GM19395 (cell line): ENCODE measurements around the gene GALNT2.

Experiments used
- ATAC-seq: cut with Tn5 transposase; IDR thresholded peaks from one replicate; pipeline ENCODE4 v1.9.1; 2021; ENCODE audit warnings: mild to moderate bottlenecking, moderate library complexity; ENCODE audit not compliant: unreplicated experiment

The GALNT2 gene

DNA sequence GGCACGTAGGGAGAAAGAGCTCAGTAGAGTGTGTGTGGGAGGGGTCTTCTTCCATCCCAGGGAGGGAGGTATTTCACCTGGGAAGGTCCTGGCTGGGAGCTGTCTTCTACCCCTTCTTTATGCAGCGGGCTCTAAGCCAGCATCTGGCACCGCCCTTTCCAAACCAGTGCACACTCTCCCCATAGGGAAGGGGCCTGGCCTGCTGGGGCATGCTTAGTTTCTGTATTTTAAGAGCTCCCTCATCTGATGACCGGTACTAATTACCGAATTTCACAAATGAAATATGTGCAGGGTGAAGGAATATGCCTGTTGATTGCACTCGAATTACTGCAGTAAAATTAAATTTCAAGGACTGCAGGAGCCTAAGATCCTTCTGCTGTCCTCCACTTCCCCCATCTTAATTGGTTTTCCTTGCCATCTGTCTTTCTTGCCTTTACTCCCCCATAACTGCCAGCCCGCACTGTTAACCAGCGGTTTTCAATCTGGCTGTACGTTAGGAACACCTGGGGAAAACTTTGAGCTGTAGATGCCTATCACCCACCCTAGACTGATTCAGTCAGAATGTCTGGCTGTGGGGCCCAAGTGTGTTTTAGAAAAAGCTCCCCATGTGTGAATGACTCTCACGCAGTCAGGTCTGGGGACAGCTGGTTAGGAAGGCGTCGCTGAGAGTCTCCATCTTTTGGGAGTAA lies 20.1 kb downstream of the GALNT2 start:
- ATAC-seq: no peak

DNA sequence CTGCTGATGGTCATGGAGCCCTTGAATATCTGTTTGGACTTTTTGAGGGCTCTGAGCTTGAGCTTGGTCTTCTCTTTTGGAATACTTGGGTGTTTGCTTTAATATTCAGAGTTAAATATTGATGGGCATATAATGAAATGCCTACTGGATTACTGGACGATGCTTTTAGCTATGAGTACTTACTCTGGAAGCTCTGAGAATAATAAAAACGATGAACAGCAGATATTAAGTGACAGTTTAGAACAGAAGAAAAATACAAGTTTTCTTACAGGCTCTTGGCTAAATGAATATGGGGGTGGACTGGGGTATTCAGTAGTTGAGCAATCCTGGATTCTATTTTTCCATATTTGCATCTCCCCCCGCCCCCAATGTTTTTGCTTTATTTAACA lies 20.7 kb downstream of the GALNT2 start:
- no peak for ATAC-seq

DNA sequence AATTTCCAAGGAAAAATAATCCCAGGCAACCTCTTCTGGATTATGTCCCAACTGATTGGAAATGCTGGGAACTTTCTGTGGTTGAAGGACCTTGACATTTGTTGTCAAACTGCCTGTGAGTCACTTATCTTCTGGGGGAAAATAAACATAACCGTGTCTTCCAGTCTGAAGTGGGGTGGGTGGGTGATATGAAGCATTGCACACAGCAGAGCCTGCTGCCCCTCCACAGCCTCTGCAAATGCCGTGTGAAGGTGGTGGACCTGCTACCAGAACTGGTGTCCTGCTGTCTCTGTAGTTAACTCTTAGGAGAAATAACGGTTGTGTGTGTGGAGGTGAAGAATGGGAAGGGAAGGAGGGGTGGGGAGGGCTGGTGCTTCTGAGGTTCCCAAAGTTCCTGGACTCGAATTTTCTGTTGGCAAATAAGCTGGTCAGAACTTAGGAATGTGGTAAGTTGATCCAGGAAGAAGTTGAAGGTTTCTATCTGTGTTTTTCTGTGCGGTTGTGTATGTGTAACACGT lies 23.2 kb downstream of the GALNT2 start:
- ATAC-seq: no peak

DNA sequence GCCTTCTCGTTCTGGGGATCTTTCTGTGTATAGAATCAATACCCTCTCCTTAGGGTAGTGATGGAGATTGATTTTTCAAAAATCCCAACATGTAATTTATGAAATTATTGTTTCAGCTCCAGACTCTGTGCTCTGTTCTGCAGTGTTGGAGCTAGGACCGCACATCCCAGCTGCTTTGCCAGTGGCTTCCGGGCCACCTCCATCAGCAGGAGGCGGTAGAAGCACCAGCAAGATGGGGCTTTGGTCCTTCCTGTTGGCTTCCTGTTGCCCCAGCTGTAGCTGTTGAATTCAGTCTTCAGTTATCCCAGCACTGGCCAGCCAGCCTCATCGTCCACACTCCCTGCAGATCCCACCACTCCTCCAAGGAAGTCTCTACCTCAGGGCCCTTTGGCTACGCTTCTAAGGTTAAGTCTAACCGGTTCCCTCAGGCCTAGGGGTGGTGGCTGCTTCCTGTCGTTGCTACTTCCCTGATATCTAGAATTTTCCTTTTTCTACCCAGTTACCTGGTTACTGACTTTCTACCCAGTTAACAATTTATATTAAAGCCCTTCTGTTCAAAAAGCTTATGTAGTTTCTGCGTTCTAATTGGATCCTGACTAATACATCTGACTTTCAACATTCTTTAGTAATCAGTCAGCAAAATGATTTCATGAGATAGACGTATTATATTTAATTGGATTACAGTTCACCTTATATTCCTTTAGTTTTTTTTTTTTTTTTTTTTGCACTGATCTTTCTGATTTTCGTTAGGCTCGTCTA lies 24.6 kb downstream of the GALNT2 start:
- no peak for ATAC-seq

DNA sequence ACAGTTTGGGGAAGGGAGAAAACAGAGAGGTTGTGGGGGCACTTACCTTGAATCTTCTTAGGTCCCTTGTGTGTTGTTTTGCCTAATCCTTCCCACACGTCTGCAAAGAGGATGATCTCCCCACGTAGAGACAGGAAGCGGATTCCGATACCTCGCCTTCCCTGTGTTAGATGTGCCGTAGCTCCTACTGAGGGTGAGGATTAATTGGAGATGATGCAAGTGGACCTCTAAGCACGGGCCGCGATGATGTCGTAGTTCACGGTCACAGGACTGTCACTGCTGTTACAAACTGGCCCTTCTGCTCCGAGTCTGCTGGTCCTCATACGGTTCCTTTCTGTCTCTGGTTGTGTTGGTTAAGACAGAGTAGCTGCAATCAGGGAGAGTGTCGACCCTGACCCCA lies 27.7 kb downstream of the GALNT2 start:
- ATAC-seq: no peak

DNA sequence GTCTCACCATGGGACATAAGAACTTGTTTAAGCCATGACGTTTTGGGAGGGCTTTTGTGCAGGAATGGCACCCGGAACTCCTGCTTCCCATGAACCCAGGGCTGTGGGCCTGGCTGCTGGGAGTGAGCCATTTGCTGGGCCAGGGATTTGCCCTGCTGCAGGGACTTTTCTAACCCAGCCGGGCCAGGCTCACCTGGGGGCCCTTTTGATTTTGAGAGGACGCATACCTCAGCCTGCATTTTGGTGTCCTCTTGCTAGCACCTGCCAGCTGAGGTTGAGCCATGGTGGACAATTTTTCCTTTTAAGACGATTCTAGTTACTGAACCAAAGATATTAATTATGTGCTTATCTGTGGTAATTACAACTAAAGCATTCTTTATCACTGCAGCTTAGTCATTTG lies 28.9 kb downstream of the GALNT2 start:
- no peak for ATAC-seq

DNA sequence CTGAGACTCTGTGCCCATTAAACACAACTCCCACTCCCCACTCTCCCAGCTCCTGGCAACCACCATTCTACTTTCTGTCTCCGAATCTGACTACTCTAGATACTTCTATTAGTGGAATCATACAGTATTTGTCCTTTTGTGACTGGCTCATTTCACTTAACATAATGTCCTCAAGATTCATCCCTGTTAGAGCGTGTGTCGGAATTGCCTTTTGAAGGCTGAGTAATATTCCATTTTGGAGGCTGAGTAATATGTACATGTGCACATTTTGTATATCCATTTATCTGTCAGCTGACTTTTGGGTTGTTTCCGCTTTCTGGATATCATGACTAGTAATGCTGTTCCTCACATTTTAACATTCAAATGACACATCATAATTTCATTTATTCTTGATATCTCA lies 30.3 kb downstream of the GALNT2 start:
- ATAC-seq: no peak

DNA sequence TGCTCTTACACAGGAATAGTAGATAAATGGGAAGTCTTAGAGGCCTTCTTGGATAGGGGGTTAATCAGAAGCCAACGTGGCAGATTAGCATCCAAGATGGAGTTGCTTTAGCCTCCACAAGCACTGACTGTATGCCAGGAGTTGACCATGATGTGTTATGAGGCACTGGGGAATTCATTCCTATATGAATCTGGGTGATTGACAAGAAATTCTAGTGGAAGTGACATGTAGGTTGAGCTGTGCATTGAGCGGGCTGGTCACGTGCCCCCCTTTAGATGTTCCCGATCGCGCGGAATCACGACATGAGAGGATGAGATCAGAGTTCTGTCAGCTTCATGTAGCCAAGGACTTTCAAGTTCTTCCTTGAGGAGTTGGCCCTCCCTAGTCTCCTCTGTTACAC lies 31.7 kb downstream of the GALNT2 start:
- ATAC-seq: no peak

DNA sequence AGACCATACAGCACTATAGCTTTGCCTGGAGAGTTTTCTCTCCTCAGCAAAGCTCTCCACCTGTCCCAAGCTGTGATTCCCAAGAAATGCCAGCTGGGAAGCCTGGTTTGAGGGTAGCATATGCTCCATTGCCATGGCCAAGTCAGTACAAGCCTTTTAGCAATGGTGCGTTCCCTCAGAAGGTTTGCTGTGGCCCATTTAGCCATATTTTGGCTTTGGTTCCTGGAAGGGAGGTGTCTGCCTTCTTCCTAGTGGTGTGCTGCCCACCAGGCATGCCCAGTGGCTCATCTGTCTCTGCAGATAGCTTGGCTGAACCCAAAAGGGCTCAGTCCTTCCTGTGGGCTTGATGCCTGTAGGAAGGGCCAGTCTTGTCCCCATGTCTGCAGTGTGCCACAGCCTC lies 32.4 kb downstream of the GALNT2 start:
- ATAC-seq: no peak

DNA sequence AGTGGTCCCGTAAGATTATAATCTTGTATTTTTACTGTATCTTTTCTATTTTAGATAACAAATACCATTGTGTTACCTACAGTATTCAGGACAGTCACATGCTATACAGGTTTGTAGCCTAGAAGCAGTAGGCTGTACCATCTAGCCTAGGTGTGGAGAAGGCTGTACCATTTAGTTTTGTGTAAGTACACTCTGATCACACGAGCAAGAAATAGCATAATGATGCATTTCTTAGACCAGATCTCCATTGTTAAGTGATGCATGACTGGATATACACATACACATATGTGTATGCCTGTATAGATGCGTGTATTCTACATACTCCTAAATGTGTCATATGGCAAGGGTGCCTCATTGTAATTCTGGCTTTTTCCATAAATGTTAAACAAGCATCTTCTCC lies 33.9 kb downstream of the GALNT2 start:
- ATAC-seq: no peak

DNA sequence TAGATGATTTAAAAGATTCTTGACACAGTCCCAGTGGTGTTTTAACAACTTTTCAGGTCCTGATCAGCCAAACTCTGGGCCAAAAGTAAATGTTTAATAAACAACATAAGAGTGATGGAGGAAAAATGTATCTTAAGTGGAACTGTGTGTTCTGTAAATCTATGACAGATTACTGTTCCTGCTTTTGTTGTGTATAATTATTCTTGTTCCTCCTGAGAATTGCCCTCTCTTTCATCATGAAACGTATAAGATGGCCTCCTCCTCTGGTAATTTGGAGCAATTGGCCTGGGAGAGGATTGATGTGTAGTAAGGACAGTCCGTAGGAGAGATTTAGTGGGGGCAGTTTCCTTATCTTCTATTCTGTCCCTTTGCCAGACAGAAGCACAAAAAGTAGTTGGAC lies 34.5 kb downstream of the GALNT2 start:
- no peak for ATAC-seq

DNA sequence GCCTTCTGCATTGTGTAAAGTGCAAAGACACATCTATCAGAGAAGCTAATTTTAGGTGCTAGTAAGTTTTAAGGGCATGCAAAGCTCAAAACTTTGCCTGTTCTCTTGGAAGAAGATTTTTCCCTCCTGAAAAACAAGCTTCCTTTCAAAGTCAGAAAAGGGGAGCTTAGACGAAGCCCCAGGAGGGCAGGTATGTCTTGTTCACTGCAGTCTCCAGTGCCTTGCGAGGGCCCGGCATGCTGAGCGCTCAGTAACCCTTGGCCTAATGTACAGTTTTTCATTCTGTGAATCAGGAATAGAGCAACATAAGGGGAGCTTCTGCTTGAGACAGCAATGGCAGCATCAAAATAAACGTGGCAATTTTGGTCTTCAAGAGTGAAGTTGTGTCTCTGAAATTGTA lies 35.0 kb downstream of the GALNT2 start:
- no peak for ATAC-seq

DNA sequence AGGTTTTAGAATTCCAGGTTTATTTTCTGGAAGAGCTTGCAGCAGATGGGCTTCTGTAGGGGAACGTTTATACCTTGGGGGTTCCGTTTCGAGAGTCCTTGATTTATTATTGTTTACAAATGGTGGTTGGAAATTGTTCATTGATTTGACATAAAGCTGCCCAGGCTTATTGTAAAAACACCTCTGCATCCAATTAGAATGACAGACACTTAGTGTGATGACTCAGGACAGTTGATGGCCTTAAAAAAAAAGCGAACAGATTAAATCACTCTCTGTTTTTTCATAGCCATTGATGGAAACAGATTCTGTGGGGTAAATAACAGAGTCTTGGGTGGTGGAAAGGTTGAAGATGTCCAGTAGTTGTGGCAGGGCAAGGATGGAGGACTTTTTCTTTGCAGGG lies 35.4 kb downstream of the GALNT2 start:
- no peak for ATAC-seq

DNA sequence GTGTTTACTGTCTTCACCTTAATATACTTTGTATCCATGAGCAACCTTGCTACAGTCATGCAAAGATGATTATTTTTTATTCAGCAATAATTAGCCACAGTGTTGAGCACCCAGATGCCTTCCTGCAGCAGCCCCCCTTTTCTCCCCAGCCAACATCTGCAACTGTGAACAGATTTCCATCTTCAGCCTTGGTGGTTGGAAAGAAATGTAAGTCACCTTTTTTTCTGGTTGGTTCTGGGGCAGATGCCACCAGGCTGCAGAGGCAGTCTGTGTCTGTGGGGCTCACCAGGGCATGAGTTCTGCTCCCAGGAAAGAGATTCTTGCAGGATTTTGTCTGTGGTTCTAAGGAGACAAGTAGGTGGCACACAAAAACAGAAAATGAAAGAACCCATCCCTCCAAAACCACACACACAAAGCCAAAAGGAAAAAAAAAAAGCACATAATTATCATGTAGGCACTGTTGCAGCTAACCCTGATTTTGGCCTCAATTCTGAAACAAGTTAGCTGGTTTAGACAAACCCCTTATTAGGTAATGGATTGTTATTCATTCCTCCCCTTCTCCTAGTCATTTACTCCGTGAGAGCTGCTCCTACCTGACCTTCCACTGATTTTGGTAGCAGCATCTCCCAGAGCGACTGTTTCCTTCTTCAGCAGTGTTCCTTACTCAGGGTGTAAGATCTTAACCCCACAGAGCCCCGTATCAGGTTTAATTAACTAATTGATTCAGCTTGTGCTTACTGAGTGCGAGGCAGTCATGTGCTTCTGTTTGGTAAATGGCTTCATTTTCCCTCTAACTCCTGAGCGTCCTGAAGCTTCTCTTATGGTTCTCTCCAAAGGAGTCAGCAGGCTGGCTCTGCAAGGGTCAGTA lies 36.5 kb downstream of the GALNT2 start:
- no peak for ATAC-seq

DNA sequence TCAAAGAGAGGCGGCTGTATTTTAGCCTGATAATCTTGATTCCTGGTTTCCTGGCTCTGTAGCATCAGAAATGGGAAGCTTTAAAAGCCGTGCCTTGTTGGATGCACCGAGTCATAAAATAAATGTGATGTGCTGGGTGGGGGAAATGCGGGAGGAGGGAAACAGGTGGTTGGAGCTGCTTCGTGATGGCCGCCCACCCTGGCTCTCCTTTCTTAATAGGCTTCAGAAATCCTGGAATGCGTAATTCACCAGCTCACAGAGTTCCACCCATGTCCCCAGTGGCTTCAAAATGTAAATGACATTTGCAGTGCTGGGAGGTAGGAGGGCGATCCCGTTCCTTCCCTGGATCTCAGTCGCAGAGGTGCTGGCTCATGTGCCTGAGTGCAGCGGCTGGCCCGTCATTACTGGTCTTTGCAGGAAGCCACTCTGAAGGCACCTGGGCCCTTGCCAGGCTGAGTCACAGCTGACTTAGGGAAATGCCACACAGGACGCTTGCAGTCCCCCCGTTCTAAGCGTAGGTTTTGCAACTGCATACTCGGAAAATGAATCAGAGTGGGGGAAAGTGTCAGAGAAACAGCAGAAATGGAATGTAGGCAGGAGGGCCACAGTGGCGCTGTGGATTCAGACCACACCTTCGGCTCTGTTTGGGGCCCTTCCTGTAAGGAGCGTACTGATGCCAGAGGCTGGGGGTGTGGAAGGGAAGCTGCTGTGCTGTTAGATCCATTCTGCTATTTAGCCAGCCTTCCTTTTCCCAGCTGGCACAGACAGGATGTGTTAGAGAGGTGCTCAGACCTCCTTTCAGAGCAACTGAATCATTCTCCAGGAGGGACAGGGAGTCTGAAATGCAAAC lies 37.6 kb downstream of the GALNT2 start:
- peak; percentile 52 for ATAC-seq

DNA sequence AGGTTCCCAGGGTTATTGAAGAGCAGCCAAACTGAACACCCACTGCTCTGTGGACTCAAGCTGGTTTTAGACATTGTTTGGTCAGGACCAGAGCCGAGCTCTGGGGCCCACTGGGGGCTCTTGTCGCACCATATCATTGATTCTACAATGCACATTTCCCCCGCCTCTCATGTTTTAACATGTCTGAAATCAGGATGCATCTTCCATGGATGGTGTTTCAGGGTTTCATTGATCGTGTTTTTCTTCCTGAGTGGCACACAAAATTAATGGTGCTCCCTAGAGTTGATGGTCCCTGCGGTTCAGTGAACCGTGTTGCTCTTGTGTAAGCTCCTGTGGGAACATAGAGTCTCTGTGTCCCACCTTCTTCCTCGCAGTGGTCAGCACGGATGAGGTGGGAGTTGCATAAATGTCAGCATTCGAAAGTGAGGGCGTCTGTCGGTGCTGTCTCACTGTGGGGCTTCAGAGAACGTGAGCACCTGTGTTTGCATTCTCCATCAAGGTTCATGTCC lies 38.3 kb downstream of the GALNT2 start:
- ATAC-seq: no peak

DNA sequence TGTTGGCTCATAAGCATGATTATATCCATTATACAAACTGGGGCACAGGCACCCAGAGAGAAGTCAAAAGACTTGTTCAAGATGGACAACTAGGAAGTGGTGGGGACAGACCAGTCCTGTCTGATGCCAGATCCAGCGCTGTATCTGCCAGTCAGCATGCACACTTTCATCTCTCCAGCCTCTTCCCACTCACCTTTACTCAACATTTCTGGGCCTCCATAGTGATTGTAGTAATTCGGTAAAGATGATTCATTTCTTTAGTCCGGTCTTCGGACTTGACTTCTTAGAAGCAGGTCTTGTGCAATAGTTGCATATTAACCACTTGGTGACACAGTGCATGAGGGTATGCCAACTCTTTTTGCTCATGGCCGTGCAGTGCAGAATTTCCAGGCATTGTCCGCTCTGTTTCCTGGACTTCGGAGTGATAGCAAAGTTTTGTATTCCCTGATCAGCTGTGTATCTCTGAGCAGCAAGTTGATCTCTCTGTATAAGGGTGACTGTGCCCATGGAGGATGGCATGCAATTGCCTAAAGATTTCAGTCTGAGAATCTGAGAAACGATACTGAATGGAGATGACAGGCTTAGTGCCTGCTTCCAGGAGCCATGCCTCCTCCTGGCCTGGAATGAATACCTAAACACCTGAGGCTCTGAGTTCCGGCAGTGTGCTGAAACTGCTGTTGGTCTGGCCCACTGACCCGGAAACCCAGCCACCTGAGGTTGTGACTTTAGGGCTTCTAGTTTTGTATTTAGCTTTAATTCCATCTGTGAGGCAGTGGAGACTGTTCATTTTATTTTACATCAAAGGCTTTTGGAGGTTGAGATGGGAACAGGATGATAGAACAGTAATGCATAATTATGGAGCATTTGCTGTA lies 39.0 kb downstream of the GALNT2 start:
- peak; percentile 28 for ATAC-seq

DNA sequence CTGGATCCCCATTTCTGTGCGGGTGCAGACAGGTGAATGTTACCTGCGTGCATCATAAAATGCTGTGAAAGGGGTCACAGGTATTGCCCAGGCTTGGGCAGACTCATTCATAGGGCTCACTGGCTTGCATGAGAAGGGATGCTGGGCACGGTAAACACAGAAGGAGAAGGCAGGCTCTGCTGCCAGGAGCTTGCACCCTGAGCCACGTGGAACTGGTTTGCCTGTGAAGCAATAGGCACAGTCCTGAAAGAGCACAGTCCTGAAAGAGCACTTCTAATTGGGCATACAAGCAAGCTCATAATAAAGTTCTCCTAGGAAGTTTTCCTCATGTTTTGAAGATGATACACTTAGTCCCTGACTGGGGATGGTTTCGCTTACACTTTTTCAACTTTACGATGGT lies 40.9 kb downstream of the GALNT2 start:
- ATAC-seq: no peak

DNA sequence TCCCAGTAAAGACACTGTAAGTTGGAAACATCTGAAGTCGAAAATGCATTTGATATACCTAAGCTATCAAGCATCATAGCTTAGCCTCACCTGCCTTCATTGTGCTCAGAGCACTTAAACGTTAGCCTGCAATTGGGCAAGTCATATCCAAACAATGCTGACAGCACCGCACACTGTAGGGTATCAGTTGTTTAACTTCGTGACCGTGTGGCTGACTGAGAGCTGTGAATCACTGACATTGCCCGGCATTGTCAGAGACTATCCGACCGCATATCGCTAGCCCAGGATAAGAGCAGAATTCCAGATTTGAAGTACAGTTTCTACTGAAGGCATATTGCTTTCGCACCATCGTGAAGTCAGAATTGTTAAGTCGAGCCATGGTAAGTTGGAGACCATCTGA lies 41.5 kb downstream of the GALNT2 start:
- no peak for ATAC-seq
